Cardiac septum (tissue), 1 donor: Measurements from ENCODE around the gene SLC25A15. TPM values are rescaled to one million over a fixed set of nuclear protein-coding genes. Genes with fewer than 3 reads are reported as not detected.
A peak's percentile ranks its signal among the peaks of the same experiment; 100 is the strongest.

Experiments
- DNase-seq: peaks from one replicate; pipeline ENCODE4 v3.0.0-alpha.2; 2020; ENCODE audit warnings: low spot score
- intact Hi-C: fragments of 100-400 bp; cut with DNase I; formaldehyde crosslinking; loops from one replicate; pipeline ENCODE4 v1.14.0; 2022
- long read RNA-seq: library from polyadenylated mRNA; unstranded; transcript quantifications from one replicate; pipeline ENCODE4 v2.0.0, GENCODE V29; 2021
- total RNA-seq: library from RNA; stranded (reverse); fragmentation: NEBNext Ultra II Directional; extraction: Animal tissue kit (Norgen Biotek cat#: 25700); gene quantifications from one replicate; pipeline ENCODE4 v1.2.1, GENCODE V29; 2021
- donor health status: DM: no; HTN: no; CAD: no.

SLC25A15 gene
- 4.4 TPM for total RNA-seq
- long read RNA-seq, partial matches to known transcripts, result 0 of 2 reads
- long read RNA-seq, other reads (novel, unspliced or antisense), result 0 of 2 reads

DNA sequence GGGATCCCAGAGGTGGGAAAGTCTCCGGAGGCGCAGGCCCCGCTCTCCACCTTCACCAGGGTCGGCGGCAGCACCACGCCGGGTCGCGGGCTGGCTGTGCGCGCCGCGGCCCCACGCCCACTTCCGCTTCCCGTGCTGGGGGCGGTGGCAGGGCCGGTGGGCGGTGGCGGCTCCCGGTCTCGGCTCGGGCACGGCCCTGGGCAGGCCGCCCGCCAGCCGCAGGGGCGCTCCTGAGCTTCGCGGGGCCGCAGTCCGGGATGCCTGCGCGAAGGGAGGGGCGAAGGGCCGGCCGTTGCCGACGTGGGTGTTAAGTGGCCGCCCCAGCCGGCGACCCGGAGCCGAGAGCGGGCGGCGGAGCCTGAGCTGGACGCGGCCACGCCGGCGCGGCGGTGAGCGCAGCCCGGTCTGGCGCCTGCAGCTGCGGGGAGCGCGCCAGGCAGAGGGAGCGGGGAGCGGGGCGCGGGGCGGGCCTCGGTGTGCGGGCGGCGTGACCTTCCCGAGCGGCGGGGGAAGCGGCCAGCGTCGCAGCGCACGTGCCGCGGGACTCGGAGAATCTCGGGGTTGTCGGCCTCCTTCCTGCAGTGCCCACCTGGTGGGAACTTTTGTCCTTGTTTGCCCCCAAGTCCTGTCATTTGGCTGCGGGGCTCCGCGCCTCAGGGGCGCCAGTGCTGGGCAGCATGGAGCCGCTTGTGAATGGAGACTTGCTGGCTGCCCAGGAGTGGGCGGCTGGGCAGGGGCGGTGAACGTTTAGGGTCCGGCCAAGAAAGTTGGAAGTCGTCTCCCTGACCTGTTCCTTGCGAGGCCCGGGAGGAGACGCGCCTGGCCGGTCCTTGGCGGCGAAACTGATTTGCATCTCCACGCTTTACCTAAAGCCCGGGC lies at the start of gene SLC25A15:
Gene SLC25A15 (plus strand): TSS at position 337 of the 879 bp plus-strand sequence. CDS start 3,616 bp downstream, outside the sequence.
- intact Hi-C loops, result loop anchor here (2.0 to 10.0 kb wide), 2 partner anchors 135 to 273 kb away; no protein-coding TSS in a partner anchor
- DNase-seq, result peak; percentile 88

DNA sequence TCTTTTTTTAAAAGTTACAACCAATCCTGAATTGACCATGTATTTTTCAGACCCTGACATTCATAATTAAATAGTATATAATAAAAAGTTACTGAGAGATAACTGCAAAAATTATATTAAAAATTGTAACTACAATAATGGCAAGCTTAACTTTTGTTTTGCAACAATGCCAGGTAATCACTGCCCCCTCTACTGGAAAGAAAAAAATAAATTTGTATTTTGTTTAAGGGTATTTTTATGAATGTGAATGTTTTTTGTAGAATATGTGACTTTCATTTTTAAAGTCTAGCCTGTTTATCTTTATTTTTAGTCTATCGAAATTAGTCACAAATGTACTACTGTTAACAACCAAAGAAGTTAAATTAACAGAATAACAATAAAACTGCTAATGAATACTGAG lies 40.1 kb upstream of the SLC25A15 start:
- DNase-seq, result no peak
- intact Hi-C loops, result no loop called here

- intact Hi-C loops, result no loop called here
- DNase-seq, result no peak
Observed at GRCh38 chr13:40755082-40755700, 34.2 kb upstream of the SLC25A15 start.

- intact Hi-C loops, result no loop called here
- no peak for DNase-seq
Observed at GRCh38 chr13:40756042-40756441, 33.4 kb upstream of the SLC25A15 start.

DNA sequence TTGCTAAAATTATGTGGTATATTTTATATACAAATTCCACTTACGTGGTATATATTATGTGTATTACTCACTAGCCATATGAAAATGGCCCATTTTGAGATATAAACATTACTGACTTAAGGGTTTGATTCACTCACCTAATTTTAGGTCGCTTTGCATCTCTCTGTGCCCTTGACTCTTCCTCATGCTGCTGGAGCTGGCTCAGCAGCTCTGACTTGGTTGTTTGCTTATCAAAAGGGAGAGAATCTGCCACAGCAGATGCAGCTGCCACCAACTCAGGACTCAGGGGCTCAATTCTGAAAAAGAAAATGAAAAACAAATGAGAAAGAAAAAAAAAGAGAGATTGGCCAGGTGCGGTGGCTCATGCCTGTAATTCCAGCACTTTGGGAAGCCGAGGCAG lies 30.6 kb upstream of the SLC25A15 start:
- intact Hi-C loops, result no loop called here
- DNase-seq, result no peak

- no peak for DNase-seq
- intact Hi-C loops, result no loop called here
Observed at GRCh38 chr13:40762849-40763248, 26.6 kb upstream of the SLC25A15 start.

GRCh38 chr13:40764587-40765403 lies 24.6 kb upstream of the SLC25A15 start:
- no peak for DNase-seq
- intact Hi-C loops, result no loop called here

DNA sequence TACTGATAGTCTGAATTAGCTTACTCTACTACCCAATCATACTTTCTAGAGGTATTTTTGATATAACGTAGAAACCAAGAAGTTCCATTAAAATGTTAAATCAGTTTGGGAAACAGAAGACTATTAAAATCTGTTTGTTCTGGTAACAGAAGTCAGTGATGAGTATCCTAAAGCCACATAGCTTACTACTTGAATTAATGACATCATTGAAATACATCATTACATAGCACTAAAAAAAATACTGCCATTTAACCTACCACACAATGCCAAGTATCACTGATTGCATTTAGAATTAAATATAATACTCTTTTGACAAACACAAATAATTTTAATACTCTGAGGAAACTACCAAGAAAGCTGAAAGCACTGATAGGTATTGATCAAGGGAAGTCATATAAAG lies 23.8 kb upstream of the SLC25A15 start:
- no peak for DNase-seq

GRCh38 chr13:40769970-40770369 lies 19.4 kb upstream of the SLC25A15 start:
- no peak for DNase-seq
- intact Hi-C loops, result no loop called here

More for the DNA sequence above, 23.8 kb upstream of the SLC25A15 start:
- intact Hi-C loops, result no loop called here

- intact Hi-C loops, result no loop called here
- no peak for DNase-seq
Observed at GRCh38 chr13:40770609-40770933, 18.8 kb upstream of the SLC25A15 start.

GRCh38 chr13:40770934-40771618 lies 18.3 kb upstream of the SLC25A15 start, which contains the start of gene MRPS31:
TSS of gene MRPS31 (minus strand) at chr13:40771190. CDS start at chr13:40771136, 54 bp downstream.
- peak; percentile 98 for DNase-seq
- intact Hi-C loops, result no loop called here

GRCh38 chr13:40772765-40773473 lies 16.5 kb upstream of the SLC25A15 start:
- intact Hi-C loops, result no loop called here
- no peak for DNase-seq

DNA sequence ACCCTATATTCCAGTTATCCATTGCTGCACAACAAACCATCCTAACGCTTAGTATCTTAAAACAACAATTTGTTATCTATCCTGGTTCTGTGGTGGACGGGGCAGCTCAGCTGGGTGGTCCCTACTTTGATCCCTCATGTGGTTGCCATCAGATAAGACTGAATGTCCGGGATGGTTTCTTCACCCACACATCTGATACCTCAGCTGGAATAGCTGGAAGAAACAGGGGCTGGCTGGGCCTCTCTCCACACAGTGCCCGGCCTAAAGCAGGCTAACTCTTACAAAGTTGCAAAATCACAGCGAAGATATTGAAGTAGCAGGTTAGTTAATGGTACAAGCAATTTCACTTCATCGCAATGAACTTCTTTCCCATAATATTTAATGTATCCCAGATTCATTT lies 14.7 kb upstream of the SLC25A15 start:
- DNase-seq, result no peak
- intact Hi-C loops, result no loop called here

GRCh38 chr13:40776232-40776631 lies 13.2 kb upstream of the SLC25A15 start:
- DNase-seq, result no peak
- intact Hi-C loops, result no loop called here

GRCh38 chr13:40776681-40777165 lies 12.7 kb upstream of the SLC25A15 start:
- intact Hi-C loops, result no loop called here
- DNase-seq, result peak; percentile 84

DNA sequence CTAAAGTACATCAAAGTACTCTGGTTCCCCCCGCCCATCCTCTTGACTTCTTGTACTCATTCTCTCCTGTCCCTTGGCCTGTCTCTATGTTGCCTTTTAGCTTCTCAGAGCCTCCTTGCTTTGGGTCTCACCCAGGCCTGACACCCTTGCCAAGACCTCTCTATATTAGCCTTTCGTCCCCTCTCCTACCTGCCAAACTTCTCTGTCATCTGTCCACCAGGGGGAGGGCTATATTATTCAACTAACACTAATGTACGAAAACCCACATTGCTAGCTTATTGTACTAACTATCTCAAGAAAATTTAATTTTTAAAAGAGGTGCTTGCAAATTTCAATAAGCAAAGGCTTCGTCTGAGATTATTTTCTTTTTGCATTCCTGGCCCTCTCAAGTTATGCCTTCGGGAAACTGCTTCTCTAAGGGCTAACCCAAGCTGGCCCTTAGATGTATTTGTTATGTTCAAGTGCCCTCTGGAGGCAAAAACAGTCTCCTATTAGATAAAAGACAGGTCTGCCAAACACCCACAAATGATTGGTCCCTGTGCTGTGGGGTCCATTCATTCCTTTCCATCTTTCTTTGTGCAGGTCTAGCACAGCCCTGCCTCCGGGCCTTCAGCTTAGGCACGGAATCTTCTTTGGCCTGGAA lies 12.1 kb upstream of the SLC25A15 start:
- no peak for DNase-seq
- intact Hi-C loops, result no loop called here

- DNase-seq, result no peak
- intact Hi-C loops, result no loop called here
Observed at GRCh38 chr13:40777809-40778175, 11.6 kb upstream of the SLC25A15 start.

- intact Hi-C loops, result no loop called here
- no peak for DNase-seq
Observed at GRCh38 chr13:40779049-40779448, 10.4 kb upstream of the SLC25A15 start.
